ENCODE data around the gene PHLDB3.

The PHLDB3 gene

DNA sequence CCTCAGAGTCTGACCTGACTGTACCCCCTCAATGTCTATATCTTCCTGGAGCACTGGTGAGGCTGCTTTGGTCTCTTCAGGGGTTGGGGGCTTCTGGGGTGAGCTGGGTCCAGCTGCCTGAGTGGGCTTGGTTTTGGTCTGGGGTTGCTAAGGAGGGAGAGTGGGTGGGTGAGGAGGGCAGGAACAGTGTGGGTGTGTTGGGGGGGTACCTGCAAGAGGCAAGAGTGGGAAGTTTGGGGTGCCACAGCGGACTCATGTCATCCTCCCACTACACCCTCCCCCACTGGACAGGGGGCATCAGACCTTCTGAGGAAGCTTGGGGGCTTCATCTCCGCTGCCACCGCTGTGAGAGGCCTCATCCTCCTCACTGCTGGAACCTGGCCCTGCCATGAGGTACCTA lies 42.0 kb upstream of the PHLDB3 start:
- TF ChIP-seq CTCF (conservative IDR thresholded peaks at IDR 0.05; ENCODE audit: low read depth, low read length) = no peak
- no peak for DNase-seq (ENCODE audit: low read depth)
- no peak overlapping the region for H3K4me3 ChIP-seq (ENCODE audit: low read depth, low read length)

GRCh38 chr19:43545981-43546380 lies 41.4 kb upstream of the PHLDB3 start:
- TF ChIP-seq CTCF (conservative IDR thresholded peaks at IDR 0.05; ENCODE audit: low read depth, low read length) = no peak
- H3K4me3 ChIP-seq (ENCODE audit: low read depth, low read length) = no peak overlapping the region

GRCh38 chr19:43545276-43545675 lies 40.7 kb upstream of the PHLDB3 start:
- DNase-seq (ENCODE audit: low read depth) = no peak
- H3K4me3 ChIP-seq (ENCODE audit: low read depth, low read length) = no peak overlapping the region
- no peak for TF ChIP-seq CTCF (conservative IDR thresholded peaks at IDR 0.05; ENCODE audit: low read depth, low read length)

More at GRCh38 chr19:43545981-43546380, 41.4 kb upstream of the PHLDB3 start:
- DNase-seq (ENCODE audit: low read depth) = no peak

- DNase-seq (ENCODE audit: low read depth) = no peak
- no peak for TF ChIP-seq CTCF (conservative IDR thresholded peaks at IDR 0.05; ENCODE audit: low read depth, low read length)
- H3K4me3 ChIP-seq (ENCODE audit: low read depth, low read length) = no peak overlapping the region
These were observed 39.5 kb upstream of the PHLDB3 start for GRCh38 chr19:43544077-43544476.

- H3K4me3 ChIP-seq (ENCODE audit: low read depth, low read length) = no peak overlapping the region
- no peak for DNase-seq (ENCODE audit: low read depth)
- TF ChIP-seq CTCF (conservative IDR thresholded peaks at IDR 0.05; ENCODE audit: low read depth, low read length) = no peak
These were observed 37.5 kb upstream of the PHLDB3 start for GRCh38 chr19:43541920-43542650.

GRCh38 chr19:43540381-43540780 lies 35.8 kb upstream of the PHLDB3 start:
- H3K4me3 ChIP-seq (ENCODE audit: low read depth, low read length) = no peak overlapping the region
- no peak for DNase-seq (ENCODE audit: low read depth)
- no peak for TF ChIP-seq CTCF (conservative IDR thresholded peaks at IDR 0.05; ENCODE audit: low read depth, low read length)

DNA sequence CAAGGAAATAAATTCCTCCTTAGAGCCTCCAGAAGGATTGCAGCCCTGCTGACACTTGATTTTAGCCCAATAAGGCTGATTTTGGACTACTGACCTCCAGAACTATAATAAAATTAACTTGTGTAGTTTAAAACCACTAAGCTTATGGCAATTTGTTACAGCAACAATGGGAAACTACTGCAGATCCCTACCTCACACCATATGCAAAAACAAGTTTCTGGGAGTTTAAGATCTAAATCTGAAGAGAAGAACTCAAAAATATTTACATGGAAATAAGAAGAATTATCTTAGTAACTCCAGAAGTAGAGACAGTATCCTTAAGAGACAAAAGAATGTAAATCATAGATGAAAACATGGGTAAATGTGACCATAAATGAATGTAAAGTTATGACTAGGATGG lies 34.4 kb upstream of the PHLDB3 start:
- DNase-seq (ENCODE audit: low read depth) = no peak

More for the DNA sequence above, 34.4 kb upstream of the PHLDB3 start:
- TF ChIP-seq CTCF (conservative IDR thresholded peaks at IDR 0.05; ENCODE audit: low read depth, low read length) = no peak
- H3K4me3 ChIP-seq (ENCODE audit: low read depth, low read length) = no peak overlapping the region
